Ovary (tissue), 9 donors: ENCODE results near the gene BTBD19. TPM values are rescaled to one million over a fixed set of nuclear protein-coding genes. Genes with fewer than 3 reads are reported as not detected.

Experiments used
- DNase-seq, 5 donors: peaks; one replicate each; pipeline ENCODE4 v3.0.0-alpha.2; 2019 to 2020
- H3K27ac ChIP-seq, 2 donors: fragments of 200-600 bp; one replicate each; pipeline versions ENCODE4 v1.5.1 to v1.8.0; 2019 to 2022
- H3K27me3 ChIP-seq: fragments of 200-600 bp; one replicate; pipeline ENCODE4 v1.8.0; 2022
- H3K36me3 ChIP-seq: fragments of 200-600 bp; sonication (generic); one replicate; pipeline ENCODE4 v1.5.1; 2019
- H3K4me1 ChIP-seq: one replicate; pipeline ENCODE4 v1.8.1; 2013; ENCODE audit warnings: mild to moderate bottlenecking, moderate library complexity; ENCODE audit not compliant: insufficient read depth
- H3K4me3 ChIP-seq: fragments of 200-600 bp; sonication (generic); one replicate; pipeline ENCODE4 v1.5.1; 2017
- H3K9me3 ChIP-seq, 2 donors: fragments of 200-600 bp in 1 of 2; sonication (generic) in 1 of 2; one replicate each; pipeline versions ENCODE4 v1.5.1 to v1.8.1; 2013 to 2019; ENCODE audit warnings: mild to moderate bottlenecking in 1 of 2, moderate library complexity in 1 of 2
- CTCF ChIP-seq, 3 donors: fragments of 450-650 bp in 2 of 3; fragments of 200-600 bp in 1 of 3; IDR thresholded peaks; one replicate each; pipeline versions ENCODE4 v1.5.1 to v1.8.0; 2016 to 2022; ENCODE audit warnings: antibody characterized with exemption in 3 of 3, mild to moderate bottlenecking in 1 of 3
- EP300 ChIP-seq: sonication (generic); formaldehyde crosslinking; IDR thresholded peaks from one replicate; pipeline ENCODE4 v1.6.1; 2017; ENCODE audit warnings: antibody characterized with exemption
- POLR2A ChIP-seq: fragments of 450-650 bp; IDR thresholded peaks from one replicate; pipeline ENCODE4 v1.6.1; 2017; ENCODE audit warnings: antibody characterized with exemption, mild to moderate bottlenecking, moderate library complexity
- WGBS, 3 donors: extraction: QIAGEN DNeasy Blood & Tissue Kit in 1 of 3; methylation state at CpG; one replicate each; pipeline versions ENCODE4 v1.1.5 to v1.1.7; 2013 to 2017; 5-methylcytosine and 5-hydroxymethylcytosine counted together
- intact Hi-C, 4 donors: fragments of 100-400 bp; cut with DNase I; formaldehyde crosslinking; loops; one replicate each; pipeline versions ENCODE4 v1.11.0 to v1.15.1; 2022 to 2023
- polyA plus RNA-seq, 2 donors: library from polyadenylated mRNA; stranded (reverse); fragments of 200-250 nt in 1 of 2; fragments of 350-450 nt in 1 of 2; fragmentation: Illumina TruSeq in 1 of 2; extraction: RNeasy Lipid Tissue Mini Kit (QIAGEN cat#74804) in 1 of 2; gene quantifications; one replicate each; pipeline ENCODE4 v1.2.3, GENCODE V29; 2013 to 2014
- total RNA-seq, 7 donors: library from RNA; depleted of rRNA in 2 of 7; stranded (reverse); fragments of >200 nt in 2 of 7; fragmentation: NEBNext Ultra II Directional in 3 of 7; extraction: Animal tissue kit (Norgen Biotek cat#: 25700) in 3 of 7; gene quantifications; one replicate each; pipeline versions ENCODE4 v1.1.0 to v1.2.4, GENCODE V29; 2016 to 2023
- donor health status: DM: no; HTN: no; CAD: no; lungs with moderate emphysema.
- donor health status: DM: no; HTN: no; CAD: no.
- donor health status: Bipolar disorder and iron deficiency.
- donor health status: DM: yes; HTN: yes; CAD: no.
- donor health status: DM: no; HTN: no; CAD: no.
- donor health status: DM: yes; HTN: yes; CAD: no.

BTBD19 gene
- total and polyA plus RNA-seq, 9 donors = 7.1 to 24.3 (median 15.0) TPM

- H3K27me3 ChIP-seq = no peaks in the 10 kb centered on the region
- TF ChIP-seq EP300 (no peak), POLR2A (no peak), CTCF (IDR thresholded peaks at IDR 0.05) (no peak)
- H3K9me3 ChIP-seq = no peaks in the 10 kb centered on the region
- DNase-seq = peak in 1 of 5 donors; percentile 19
- no peaks in the 10 kb centered on the region for H3K4me1 ChIP-seq
- no peak overlapping the region for H3K4me3 ChIP-seq
- 71 to 80% (median 74%) methylated on average over 9 to 12 of the region's 12 CpGs for WGBS, 3 donors
- intact Hi-C loops = loop anchor here in 2 of 4 donors (5.0 to 10.0 kb wide), 2 partner anchors 45 to 183 kb away; partner anchors contain the start of genes BEST4 (in 1 of the 2), HECTD3 (in 1 of the 2) and UROD (in 1 of the 2)
- H3K27ac ChIP-seq = no peak overlapping the region
- H3K36me3 ChIP-seq = no peaks in the 10 kb centered on the region
Measured at GRCh38 chr1:44829506-44830384, 21.4 kb downstream of the BTBD19 start.

DNA sequence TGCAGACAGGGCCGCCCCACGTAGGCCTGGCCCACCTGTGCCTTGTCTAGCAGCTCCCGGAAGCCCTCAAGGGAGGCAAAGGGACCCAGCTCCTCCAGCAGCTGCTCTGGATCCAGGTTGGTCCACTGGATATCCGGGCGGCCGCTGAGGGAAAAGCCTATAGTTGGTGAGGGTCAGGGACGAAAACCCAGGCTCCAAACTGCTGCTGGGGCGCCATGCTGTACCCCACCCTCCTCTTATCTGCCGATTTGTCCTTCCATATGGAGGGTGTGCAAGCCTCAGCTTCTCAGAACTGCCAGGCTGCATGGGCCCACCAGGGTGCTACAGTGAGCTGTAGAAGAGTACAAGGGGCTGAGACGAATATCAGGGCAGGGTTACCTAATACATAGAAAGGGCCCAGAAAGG, 22.6 kb downstream of the BTBD19 start:
- DNase-seq = peak in 1 of 5 donors; percentile 14
- Histone ChIP-seq H3K9me3 (no peaks in the 10 kb centered on the region), H3K36me3 (no peaks in the 10 kb centered on the region), H3K27ac (no peak overlapping the region), H3K4me1 (no peaks in the 10 kb centered on the region), H3K27me3 (no peaks in the 10 kb centered on the region), H3K4me3 (no peak overlapping the region)
- intact Hi-C loops = loop anchor here in 2 of 4 donors (5.0 to 10.0 kb wide), 2 partner anchors 46 to 181 kb away; partner anchors contain the start of genes BEST4 (in 1 of the 2), HECTD3 (in 1 of the 2) and UROD (in 1 of the 2)
- TF ChIP-seq EP300 (no peak), CTCF (IDR thresholded peaks at IDR 0.05) (no peak), POLR2A (no peak)
- WGBS, 3 donors = 77 to 83% (median 82%) methylated on average over 10 of the region's 10 CpGs

GRCh38 chr1:44831516-44831915, 23.2 kb downstream of the BTBD19 start:
- TF ChIP-seq CTCF (IDR thresholded peaks at IDR 0.05) (no peak), POLR2A (no peak), EP300 (no peak)
- H3K27me3 ChIP-seq = no peaks in the 10 kb centered on the region
- no peak overlapping the region for H3K4me3 ChIP-seq
- H3K4me1 ChIP-seq = no peaks in the 10 kb centered on the region
- H3K27ac ChIP-seq = no peak overlapping the region
- H3K9me3 ChIP-seq = no peaks in the 10 kb centered on the region
- peak in 1 of 5 donors; percentile 17 for DNase-seq
- intact Hi-C loops = loop anchor here in 2 of 4 donors (5.0 to 10.0 kb wide), 2 partner anchors 47 to 181 kb away; partner anchors contain the start of genes BEST4 (in 1 of the 2), HECTD3 (in 1 of the 2) and UROD (in 1 of the 2)
- WGBS, 3 donors = 56 to 64% (median 60%) methylated on average over 9 of the region's 9 CpGs
- no peaks in the 10 kb centered on the region for H3K36me3 ChIP-seq

GRCh38 chr1:44832056-44832705, 23.9 kb downstream of the BTBD19 start:
- TF ChIP-seq CTCF (IDR thresholded peaks at IDR 0.05) (no peak), EP300 (no peak), POLR2A (no peak)
- H3K4me3 ChIP-seq = no peak overlapping the region
- H3K27ac ChIP-seq = no peak overlapping the region
- no peaks in the 10 kb centered on the region for H3K27me3 ChIP-seq
- 65 to 68% (median 68%) methylated on average over 13 of the region's 13 CpGs for WGBS, 3 donors
- H3K9me3 ChIP-seq = no peaks in the 10 kb centered on the region
- no peaks in the 10 kb centered on the region for H3K4me1 ChIP-seq
- peak in 1 of 5 donors; percentile 48 for DNase-seq
- intact Hi-C loops = loop anchor here in 2 of 4 donors (5.0 to 10.0 kb wide), 2 partner anchors 47 to 180 kb away; partner anchors contain the start of genes BEST4 (in 1 of the 2), HECTD3 (in 1 of the 2) and UROD (in 1 of the 2)
- H3K36me3 ChIP-seq = no peaks in the 10 kb centered on the region
